OCI-LY7 (cell line): ENCODE measurements around the gene DUSP19.

Source experiments
- EZH2phosphoT487 ChIP-seq: fragments of 200-600 bp; sonication (generic); IDR thresholded peaks from 2 replicates; pipeline ENCODE4 v1.6.1; 2018; ENCODE audit warnings: low read depth, borderline replicate concordance, mild to moderate bottlenecking, mixed run types, antibody characterized with exemption, low read length, moderate library complexity, mixed read lengths
- TF ChIP-seq, protein P1 (sequence below): fragments of 200-600 bp; sonication (generic); conservative IDR thresholded peaks from 2 replicates; pipeline ENCODE4 v1.5.1; 2014; ENCODE audit warnings: mild to moderate bottlenecking, antibody characterized with exemption, low read length, moderate library complexity, mixed read lengths

DNA sequence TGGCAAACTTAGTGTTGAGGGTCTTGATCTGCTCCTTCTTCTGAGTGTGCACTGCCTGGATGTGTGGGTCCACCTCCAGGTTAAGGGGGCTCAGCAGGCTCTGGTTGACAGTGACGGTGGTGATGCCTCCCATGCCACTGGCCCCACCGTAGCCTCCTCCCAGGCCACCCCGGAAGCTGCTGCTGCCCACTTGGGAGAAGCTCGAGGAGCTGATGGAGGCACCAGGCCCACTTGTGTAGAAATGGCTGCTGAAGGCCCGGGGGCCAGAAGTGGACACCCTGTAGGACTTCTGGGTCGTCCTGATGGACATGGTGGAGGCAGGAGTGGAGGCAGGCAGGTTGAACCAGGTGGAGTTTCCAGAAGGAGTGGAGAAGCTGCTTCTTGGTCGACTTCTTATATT lies 6.4 kb upstream of the DUSP19 start:
- TF ChIP-seq, protein P1, sequence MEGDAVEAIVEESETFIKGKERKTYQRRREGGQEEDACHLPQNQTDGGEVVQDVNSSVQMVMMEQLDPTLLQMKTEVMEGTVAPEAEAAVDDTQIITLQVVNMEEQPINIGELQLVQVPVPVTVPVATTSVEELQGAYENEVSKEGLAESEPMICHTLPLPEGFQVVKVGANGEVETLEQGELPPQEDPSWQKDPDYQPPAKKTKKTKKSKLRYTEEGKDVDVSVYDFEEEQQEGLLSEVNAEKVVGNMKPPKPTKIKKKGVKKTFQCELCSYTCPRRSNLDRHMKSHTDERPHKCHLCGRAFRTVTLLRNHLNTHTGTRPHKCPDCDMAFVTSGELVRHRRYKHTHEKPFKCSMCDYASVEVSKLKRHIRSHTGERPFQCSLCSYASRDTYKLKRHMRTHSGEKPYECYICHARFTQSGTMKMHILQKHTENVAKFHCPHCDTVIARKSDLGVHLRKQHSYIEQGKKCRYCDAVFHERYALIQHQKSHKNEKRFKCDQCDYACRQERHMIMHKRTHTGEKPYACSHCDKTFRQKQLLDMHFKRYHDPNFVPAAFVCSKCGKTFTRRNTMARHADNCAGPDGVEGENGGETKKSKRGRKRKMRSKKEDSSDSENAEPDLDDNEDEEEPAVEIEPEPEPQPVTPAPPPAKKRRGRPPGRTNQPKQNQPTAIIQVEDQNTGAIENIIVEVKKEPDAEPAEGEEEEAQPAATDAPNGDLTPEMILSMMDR: no peak
- no peak for TF ChIP-seq EZH2phosphoT487
